ENCODE measurements around the gene RARS1.

RARS1 gene

DNA sequence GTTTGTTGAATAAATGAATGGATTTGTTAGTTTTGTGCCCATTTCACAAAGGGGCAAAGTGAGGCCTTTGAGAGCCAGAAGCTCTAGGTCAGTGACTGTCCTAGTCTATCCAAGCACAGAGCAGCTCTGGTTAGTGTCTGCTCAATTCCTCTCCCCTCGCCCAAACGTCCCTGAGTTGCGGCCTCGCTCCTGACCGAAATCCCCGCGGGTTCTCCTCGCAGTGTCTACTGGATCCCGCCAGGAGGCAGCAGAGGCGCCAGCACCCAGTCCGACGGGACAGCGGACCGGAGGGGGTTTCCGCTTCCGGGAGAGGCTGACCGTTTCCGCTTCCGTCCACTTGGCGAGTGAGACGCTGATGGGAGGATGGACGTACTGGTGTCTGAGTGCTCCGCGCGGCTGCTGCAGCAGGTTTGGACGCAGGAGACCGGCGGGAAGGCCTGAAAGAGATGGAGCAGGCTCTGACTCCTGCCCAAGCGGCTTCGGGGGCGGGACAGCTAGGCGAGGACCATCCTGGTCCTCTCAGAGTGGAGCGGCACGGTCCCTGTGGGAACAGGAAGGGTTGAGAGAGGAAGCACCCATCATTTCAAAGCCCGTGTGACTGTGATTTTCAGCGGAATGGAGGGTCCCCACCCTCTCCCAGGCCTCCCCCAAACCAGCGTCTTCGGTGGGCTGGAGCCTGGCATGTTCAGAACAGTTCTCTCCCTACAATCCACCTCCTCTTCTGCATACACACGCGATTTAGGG is at the start of gene RARS1:
TSS of gene RARS1 (plus strand) at position 336 of the 744 bp plus-strand sequence. CDS start at position 364, 28 bp downstream.
- peak; percentile 69 to 82 for DNase-seq

DNA sequence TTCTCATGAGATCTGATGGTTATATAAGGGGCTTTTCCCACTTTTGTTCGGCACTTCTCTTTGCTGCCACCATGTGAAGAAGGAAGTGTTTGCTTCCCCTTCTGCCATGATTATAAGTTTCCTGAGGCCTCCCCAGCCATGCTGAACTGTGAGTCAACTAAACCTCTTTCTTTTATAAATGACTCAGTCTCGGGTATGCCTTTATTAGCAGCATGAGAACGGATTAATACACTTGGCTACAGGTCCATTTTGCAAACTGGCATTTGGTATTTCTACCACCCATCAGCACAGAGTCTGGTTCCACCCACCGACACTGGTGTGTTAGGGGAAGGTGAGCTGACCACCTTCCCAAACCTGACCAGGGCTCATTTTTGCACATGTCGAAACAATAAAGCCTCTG is 47.9 kb upstream of the RARS1 start:
- no peak for DNase-seq

DNA sequence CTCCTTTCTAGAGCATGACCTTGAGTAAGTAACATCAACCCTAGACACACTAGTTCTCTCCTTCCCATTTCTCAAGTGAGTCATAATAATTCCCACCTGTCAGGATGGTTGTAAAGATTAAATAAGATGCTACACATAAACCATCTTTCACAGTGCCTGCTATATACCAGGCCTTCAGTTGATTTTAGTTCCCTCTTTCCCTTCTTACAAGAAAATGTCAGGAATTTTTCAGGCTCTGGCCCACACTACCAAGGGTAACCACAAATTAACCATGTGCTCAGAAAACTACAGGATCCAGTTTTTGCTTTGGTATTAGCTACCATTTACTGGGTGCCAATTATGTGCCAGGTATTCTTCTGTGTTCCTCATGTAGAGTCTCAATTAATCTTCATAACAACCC is 42.7 kb upstream of the RARS1 start:
- no peak for DNase-seq

DNA sequence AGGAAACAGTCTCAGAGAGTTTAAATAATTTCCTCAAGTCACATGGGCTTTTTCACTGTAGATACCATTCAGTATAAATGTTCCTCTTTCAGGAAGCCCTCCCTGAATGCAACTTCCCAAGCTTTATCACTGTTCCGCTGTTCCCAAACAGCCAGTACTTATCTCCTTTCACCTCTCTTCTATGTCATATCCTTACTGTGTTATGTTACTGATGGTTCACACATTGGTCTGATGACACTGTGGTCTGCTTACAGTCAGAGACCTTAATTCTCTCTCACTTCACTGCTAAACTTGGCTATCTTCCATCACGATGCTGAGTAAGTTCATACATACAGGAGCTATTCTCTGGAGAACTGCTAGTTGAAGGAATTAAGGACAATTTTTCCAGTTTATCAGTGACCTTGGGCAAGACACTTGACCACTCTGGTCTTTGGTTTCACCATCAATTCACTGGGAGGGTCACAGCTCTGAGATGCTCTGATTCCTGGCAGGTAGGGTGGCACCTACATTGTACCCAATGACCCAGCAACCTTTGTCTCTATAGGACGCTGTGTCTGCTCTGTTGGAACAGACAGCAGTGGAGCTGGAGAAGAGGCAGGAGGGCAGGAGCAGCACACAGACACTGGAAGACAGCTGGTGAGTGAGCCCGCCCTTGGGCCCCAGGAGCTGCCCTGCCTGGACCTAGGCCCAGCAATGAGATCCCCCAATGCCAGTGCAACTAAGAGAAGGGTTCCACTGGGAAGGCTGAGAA is 42.1 kb upstream of the RARS1 start:
- no peak for DNase-seq

DNA sequence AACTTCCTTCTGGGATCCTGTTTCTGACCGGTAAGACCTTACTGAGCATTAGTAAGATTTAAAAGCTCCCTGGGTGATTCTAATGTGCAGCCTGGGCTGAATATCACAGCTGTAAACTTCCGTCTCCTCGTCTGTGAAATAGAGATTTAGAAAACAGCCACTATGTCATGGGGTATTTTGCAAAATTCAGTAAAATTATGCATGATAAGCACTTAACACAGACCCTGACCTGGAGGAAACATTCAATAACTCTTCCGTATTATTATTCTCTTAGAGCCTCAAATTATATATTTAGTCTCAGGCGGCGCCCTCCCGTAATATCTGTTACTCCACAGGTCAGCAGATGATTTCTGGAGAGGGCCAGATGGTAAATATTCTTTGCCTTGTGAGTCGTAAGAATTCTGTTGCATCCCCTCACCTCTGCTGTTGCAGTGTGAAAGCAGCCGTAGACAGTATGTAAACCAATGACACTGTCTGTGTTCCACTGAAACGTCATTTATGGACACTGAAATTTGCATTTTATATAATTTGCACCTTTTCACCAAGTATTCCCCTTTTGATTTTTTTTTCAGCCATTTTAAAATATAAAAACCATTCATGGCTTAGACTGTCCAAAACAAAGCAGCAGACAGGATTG is 39.2 kb upstream of the RARS1 start:
- DNase-seq = no peak

DNA sequence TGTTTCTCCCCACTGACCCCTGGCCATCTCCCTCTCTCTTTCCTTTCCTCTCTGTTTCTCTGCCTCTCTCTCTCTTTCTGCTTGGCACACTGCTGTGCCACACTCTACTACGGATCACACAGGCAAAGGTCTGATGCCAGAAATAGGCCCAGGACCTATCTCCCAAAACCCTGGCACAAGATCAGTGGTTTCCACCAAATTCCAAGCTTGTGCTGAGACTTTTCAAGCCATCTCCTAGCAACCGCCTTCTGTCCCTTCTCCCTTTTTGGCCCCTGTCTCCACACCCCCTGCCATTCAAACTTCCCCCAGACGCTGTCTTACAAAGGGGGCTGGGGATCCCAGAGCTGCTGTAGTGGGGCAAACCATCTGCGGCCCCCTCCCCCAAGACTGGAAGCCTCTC is 38.5 kb upstream of the RARS1 start:
- no peak for DNase-seq

DNA sequence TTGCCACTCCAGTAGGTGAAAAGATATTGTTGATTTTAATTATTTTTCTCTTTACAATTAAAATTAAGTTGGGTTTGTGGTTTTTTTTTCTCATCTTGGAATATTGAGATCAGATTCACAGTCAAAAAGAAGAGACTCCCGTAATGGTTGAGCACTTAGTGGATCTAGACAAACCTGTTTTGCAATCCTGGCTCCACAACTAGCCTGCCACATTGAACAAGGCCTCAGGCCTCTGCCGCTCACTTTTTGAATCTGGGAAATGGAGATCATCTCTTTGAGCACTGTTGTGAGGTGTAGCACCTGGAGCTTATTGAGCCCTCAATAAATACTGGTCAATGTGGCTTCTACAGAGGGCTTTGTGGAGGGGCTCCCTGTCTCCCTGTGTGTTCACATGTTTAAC is 37.1 kb upstream of the RARS1 start:
- DNase-seq = no peak

DNA sequence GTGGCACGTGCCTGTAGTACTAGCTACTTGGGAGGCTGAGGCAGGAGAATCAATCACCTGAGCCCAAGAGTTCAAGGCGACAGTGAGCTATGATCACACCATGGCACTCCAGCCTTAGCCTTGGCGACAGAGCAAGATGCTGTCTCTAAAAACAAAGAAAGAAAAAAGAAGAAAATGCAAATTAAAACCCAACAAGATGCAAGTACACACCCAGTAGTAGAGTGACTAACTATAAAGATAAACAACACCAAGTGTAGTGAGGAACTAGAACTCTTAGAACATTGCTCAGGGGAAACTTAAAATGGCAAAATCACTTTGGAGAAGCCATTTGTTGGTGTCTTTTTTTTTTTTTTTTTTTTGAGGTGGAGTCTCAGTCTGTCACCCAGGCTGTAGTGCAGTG is 34.7 kb upstream of the RARS1 start:
- no peak for DNase-seq

DNA sequence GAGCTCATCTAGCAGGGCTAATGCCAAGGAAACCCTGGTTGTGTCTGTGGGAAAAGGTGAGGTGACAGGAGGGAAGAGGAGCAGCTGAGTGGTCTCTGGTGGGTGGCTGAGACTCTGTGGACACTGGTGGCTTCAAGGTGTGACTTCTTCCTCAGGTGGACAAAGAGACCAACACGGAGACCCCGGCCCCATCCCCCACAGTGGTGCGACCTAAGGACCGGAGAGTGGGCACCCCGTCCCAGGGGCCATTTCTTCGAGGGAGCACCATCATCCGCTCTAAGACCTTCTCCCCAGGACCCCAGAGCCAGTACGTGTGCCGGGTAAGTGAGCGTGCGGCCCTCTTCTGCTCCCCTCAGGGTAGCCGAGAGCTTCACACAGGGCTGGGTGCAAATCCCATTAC is 31.1 kb upstream of the RARS1 start:
- no peak for DNase-seq

DNA sequence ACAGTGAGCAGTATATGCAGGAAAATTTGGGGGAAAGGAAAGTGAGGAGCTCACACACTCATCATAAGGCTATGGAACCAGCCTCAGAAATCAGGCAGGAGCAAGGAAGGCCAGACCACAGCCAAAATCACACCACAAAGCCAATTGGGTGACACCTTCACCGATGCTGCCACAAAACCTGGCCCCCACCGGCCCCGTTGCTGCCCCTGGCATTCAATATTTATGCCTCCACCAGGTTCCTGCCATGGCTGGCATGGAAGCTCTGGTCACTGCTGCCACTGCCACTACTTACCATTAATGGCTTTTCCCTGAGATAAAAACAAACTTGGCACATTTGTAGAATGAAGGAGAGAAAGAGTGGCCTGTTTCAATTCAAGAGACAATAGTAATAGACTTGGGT is 28.7 kb upstream of the RARS1 start:
- no peak for DNase-seq

DNA sequence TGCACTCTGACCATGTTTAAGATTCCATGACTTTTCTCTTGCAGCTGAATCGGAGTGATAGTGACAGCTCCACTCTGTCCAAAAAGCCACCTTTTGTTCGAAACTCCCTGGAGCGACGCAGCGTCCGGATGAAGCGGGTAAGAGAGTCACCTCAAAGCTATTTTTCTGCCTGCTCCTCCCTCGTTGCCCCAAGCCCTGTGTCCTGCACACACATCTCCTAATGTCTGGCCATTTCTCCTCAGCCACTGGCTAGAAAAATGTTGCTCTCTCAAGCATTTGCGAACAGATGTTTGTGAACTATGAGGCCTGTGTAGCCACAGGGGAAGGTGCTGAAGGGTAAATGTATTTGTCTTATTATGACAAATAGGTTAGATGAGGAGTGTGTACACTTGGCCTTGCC is 25.7 kb upstream of the RARS1 start:
- no peak for DNase-seq

DNA sequence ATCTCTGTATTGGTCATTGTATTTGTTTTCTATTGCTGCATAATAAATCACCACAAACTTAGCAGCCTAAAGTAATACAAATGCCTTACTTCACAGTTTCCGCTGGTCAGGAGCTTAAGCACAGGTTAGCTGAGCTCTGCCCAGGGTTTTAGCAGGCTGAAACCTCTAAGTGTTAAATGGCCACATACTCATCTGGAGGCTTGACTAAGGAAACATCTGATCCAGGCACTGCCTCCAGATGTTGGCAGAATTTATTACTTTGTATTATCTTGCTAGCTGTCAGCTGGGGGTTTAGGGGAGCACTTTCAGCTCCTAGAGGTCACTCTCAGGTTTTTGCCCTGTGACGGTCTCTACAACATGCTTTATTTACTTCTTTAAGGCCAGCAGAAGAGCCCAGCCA is 23.2 kb upstream of the RARS1 start:
- no peak for DNase-seq

DNA sequence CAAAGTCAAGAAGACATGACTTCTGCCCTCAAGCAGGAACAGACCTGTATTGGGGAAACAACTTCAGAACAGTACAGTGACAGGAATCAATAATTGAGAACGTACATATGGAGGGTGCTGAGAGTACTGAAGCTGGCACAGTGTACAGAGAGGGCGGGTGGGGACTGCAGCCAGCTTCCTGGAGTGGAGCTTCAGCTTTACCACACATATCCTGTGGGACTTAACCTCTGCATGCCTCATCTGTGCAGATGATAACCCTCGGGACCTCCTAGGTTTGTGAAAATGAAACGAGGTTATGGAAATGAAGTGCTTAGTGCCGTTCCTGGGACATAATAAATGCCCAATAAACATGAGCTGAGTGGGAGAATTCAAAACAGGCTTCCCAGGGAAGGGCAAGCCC is 22.1 kb upstream of the RARS1 start:
- DNase-seq = no peak

DNA sequence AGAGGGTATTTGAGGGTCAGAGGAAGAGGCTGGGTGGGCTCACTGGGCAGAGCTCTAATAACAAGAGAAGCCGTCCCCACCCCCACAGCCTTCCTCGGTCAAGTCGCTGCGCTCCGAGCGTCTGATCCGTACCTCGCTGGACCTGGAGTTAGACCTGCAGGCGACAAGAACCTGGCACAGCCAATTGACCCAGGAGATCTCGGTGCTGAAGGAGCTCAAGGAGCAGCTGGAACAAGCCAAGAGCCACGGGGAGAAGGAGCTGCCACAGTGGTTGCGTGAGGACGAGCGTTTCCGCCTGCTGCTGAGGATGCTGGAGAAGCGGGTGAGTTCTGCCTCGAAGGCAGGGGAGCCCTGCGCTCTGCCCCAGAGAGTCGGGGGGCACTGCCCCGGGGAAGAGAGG is 21.6 kb upstream of the RARS1 start:
- DNase-seq = no peak

DNA sequence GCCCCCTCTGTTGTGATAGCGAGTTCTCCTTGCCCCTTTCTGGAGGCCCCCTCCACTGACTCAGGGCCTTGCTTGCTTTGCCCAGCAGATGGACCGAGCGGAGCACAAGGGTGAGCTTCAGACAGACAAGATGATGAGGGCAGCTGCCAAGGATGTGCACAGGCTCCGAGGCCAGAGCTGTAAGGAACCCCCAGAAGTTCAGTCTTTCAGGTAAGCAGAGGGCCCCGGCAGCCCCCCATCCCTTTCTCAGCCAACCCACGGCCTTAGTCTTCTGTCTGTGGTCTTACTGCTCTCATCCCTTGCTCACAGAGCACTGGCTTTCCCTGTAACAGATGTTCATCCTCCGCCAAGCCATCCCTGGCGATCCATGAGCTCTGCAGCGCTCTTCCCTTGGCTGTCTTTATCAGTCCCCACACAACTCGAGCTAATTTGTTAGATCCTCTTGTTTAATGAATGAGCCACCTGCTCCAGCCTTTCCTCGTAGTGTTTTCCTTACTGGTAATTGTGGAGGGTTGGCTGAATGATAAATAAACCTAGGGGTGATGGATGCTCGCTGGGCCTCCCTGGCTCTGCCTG is 18.4 kb upstream of the RARS1 start:
- no peak for DNase-seq

DNA sequence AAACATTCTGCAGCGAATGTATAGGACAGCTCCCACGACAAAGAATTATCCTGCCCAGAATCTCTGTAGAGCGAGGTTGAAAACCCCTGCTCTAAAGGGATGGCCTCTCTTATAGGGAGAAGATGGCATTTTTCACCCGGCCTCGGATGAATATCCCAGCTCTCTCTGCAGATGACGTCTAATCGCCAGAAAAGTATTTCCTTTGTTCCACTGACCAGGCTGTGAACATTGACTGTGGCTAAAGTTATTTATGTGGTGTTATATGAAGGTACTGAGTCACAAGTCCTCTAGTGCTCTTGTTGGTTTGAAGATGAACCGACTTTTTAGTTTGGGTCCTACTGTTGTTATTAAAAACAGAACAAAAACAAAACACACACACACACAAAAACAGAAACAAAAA is 17.4 kb upstream of the RARS1 start:
- no peak for DNase-seq

DNA sequence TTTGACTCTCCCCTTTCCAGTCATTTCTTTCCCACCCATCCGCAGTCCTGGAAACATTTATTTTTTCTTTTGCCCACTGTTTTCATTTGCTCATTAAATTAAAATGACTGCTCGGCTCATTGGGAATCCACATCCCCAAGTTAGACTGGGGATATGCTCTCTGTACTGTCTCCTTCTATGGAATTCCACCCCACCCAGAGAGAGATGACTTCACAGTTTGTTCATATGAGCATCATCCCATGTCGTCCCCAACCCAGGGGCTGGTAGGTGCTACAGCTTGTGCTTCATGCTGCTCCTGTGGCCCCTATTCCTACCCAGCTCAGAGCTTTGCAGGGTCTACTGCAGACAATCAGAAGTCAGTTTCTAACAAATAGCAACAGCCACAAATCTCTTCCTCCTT is 16.5 kb upstream of the RARS1 start:
- no peak for DNase-seq

DNA sequence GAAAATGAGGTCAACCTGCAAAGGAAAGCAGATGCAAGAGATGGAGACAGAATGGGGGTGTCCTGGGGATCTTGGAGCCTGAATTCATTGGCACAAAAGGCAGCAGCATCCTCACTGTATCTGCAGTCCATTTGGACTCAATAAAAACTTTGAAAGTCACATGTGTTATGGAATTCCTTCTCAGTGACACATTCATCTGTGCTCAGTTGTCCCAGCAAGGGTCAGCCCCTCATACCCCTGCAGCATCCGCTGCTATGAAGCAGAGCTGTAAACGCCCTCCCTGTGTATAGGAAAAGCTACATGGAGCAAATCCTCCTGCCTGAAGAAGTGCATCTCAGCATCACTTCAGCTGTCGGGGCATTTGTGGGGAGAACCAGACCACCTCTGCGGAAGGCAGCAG is 14.5 kb upstream of the RARS1 start:
- no peak for DNase-seq

DNA sequence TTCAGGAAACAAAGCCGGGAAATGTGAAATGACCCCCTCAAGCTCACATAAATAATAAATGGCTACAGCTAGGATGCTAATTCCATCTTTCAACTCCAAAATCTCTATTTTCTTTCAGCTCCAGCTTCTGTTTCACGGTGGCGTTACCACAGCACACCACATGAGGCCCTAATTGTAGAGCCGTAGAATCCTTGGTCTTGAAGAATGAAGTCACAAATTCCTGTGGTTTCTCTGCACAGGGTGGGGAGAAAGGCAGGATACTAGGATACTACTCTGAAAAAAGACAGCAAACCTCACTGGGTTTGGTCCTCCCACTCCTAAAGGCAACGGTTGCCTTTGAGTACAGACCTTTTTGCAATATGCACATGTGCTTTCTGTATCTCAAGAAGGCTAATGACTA is 13.9 kb upstream of the RARS1 start:
- DNase-seq = no peak

DNA sequence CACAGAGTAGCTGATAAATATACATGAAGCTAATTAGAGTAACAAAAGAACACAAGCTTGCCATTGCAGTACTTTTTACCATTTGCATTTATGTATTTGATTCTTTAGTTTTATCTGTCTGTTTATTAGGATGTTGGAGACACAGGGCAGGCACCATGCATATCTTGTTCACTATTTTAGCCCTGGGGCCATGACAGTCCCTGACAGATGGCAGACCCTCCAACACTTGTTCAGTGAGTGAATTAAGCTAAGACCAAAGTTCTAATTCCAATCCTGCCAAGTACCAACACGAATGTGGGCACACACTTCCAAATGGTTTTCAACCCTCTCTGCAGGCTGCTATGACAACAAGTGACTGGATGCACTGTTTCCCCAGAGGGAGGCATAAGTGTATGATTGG is 12.0 kb upstream of the RARS1 start:
- no peak for DNase-seq

DNA sequence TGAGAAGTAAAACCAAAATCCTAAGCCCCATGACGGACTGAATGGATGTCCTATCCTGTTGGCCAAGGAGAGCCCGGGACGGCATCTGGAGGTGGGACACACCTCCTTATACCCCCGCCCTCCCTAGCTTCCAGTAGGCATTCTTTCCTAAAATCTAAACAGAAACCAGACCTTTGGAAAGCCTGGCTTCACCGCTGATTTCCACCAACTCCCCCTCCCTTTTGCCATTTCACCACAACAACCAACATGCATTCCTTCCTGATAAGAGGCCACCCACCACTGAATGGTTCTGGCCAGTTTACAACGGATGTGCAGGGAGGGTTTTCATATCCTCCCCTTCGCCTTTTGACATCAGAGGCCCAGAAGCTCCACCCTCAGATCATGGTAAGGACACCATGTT is 9.2 kb upstream of the RARS1 start:
- no peak for DNase-seq

DNA sequence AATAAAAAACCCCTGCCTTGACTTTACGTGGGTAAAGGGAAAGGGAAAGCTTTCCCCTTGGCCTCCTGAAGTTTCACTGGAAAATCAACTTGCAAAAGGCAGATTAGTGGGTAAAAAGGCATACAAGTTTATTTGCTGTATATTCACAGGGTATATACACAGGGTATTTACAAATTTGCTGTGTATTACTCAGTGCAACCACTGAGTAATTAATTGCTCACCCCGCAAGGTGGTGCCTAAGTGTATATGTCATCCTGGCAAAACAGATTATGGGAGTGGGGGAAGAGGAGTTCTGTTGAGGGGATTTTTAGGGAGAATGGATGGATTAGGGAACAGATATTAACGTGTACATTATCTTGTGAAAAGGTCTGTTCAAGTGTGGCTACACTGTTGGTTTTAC is 7.1 kb upstream of the RARS1 start:
- DNase-seq = no peak

DNA sequence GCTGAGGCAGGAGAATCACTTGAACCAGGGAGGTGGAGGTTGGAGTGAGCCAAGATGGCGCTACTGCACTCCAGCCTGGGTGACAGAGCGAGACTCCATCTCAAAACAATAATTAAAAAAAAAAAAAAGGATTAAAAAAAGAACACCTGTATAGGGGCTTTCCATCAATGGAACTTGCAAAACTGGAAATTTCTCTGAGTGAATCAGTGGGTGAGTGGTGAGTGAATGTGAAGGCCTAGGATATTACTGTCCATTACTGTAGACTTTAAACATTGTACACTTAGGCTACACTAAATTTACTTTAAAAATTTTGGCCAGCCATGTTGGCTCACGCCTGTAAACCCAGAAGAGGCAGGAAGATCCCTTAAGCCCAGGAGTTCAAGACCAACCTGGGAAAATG is 5.7 kb upstream of the RARS1 start:
- DNase-seq = no peak

DNA sequence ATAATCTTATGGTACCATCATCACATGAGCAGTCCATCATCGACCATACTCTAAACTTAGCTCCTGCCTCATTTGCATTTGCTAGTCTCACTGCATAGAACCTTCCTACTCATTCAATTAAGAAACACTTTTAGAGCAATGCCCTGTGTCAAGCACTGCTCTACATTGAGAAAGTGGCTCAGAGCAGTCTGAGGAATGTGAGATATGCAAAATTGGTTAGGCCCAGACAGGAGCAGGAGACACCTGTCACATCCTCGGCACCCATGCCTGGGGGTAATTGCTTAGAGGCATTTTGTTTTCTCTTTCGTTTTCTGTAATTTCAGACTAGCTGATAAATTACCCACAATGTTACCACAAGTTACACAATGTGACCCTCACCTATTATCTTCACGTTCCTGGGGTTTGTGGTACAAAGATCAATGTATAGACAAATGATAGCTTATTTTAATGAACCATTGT is 4.9 kb upstream of the RARS1 start:
- DNase-seq = no peak

Measured in NCI-H187 (cell line).